Suppressor macrophage treated with lipopolysaccharide for 4 hours (primary cell): ENCODE results near the gene SERPINA9.
"Not testable (repeated sequence)": the region's sequence is repeated elsewhere in the genome, so short reads cannot be mapped to it uniquely, and the experiment has no call there.

ENCODE experiments used
- DNase-seq: peaks from one replicate; pipeline ENCODE4 v3.0.0-alpha.2; 2020

Gene SERPINA9

GRCh38 chr14:94421316-94421715 is 54.7 kb downstream of the SERPINA9 start:
- peak; percentile 19 for DNase-seq

- DNase-seq, result not testable (repeated sequence)
These were observed 58.3 kb downstream of the SERPINA9 start for GRCh38 chr14:94417497-94418205.
